SU-DHL-6 (cell line): Measurements from ENCODE around the gene DAAM1.

Experiments used
- H2AFZ ChIP-seq: fragments of 200-600 bp; sonication (generic); 2 replicates; pipeline ENCODE4 v1.6.1; 2014; ENCODE audit warnings: low read depth, mild to moderate bottlenecking, moderate library complexity, mixed read lengths, antibody characterized with exemption, low read length; ENCODE audit not compliant: severe bottlenecking
- H3F3A ChIP-seq: fragments of 200-600 bp; shearing (Covaris generic); 2 replicates; pipeline ENCODE4 v1.6.0; 2016; ENCODE audit warnings: antibody characterized with exemption, mild to moderate bottlenecking; ENCODE audit not compliant: insufficient read depth
- H3K27ac ChIP-seq: fragments of 200-600 bp; sonication (generic); 2 replicates; pipeline ENCODE4 v1.5.1; 2016; ENCODE audit warnings: low read depth, mild to moderate bottlenecking, low read length, moderate library complexity, mixed read lengths
- H3K27me3 ChIP-seq: fragments of 200-600 bp; sonication (generic), shearing (Covaris generic); 2 replicates; pipeline ENCODE4 v1.6.0; 2014; ENCODE audit warnings: mild to moderate bottlenecking, low read length
- H3K36me3 ChIP-seq: fragments of 200-600 bp; sonication (generic); 2 replicates; pipeline ENCODE4 v1.6.1; 2014; ENCODE audit warnings: mild to moderate bottlenecking, low read length, mixed read lengths
- H3K4me2 ChIP-seq: fragments of 300-600, 200-600 bp; shearing (Covaris generic), sonication (generic); 2 replicates; pipeline ENCODE4 v1.6.0; 2014; ENCODE audit warnings: low read length, low read depth, mild to moderate bottlenecking; ENCODE audit not compliant: poor library complexity, severe bottlenecking
- H3K4me3 ChIP-seq: fragments of 200-600 bp; sonication (generic); 2 replicates; pipeline ENCODE4 v1.5.1; 2014; ENCODE audit warnings: antibody characterized with exemption, low read length, mild to moderate bottlenecking, mixed read lengths; ENCODE audit not compliant: insufficient read depth, poor library complexity, severe bottlenecking
- H3K79me2 ChIP-seq: fragments of 200-600 bp; sonication (generic); 2 replicates; pipeline ENCODE4 v1.6.1; 2014; ENCODE audit warnings: mild to moderate bottlenecking, low read length, moderate library complexity; ENCODE audit not compliant: insufficient read depth
- H3K9ac ChIP-seq: fragments of 200-600 bp; sonication (generic); 2 replicates; pipeline ENCODE4 v1.7.0; 2014; ENCODE audit warnings: mild to moderate bottlenecking, low read length
- H3K9me2 ChIP-seq: fragments of 200-600 bp; sonication (generic); replicated peaks from 2 replicates; pipeline ENCODE4 v1.6.1; 2014; ENCODE audit warnings: low read length; ENCODE audit not compliant: insufficient read depth
- H3K9me3 ChIP-seq: fragments of 200-600 bp; sonication (generic); 2 replicates; pipeline ENCODE4 v1.6.1; 2014; ENCODE audit warnings: low read length, mixed read lengths; ENCODE audit not compliant: insufficient read depth
- H4K20me1 ChIP-seq: fragments of 200-600 bp; sonication (generic); 2 replicates; pipeline ENCODE4 v1.6.1; 2014; ENCODE audit warnings: low read depth, mild to moderate bottlenecking, antibody characterized with exemption, low read length, moderate library complexity, mixed read lengths
- EZH2phosphoT487 ChIP-seq: fragments of 200-600 bp; sonication (generic), shearing (Covaris generic); conservative IDR thresholded peaks from 2 replicates; pipeline ENCODE4 v1.6.1; 2018; ENCODE audit warnings: mild to moderate bottlenecking, antibody characterized with exemption, low read length, moderate library complexity, mixed read lengths
- TF ChIP-seq, protein P1 (sequence below): fragments of 200-600 bp; sonication (generic); IDR thresholded peaks from one replicate; pipeline ENCODE4 v1.5.1; 2017; ENCODE audit warnings: antibody characterized with exemption, mild to moderate bottlenecking, low read length, moderate library complexity; ENCODE audit not compliant: insufficient read depth, poor library complexity, severe bottlenecking

The DAAM1 gene

DNA sequence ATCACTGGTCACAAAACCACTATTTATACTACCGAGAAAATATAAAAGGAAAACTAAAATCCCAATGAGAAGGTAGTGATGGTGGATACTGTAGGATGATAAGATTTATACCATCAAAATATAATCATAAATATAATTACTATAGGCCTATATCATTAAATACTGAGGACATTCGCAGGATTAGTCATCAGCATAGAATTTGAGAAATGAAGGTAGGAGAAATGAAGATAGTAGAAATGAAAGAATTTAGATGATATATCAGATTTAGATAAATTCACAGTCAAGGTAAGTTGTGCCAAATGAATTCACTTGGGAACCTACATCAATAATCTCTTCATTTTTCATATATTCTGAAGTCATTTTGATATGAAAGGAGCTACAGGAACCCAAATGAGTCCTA lies 82.8 kb downstream of the DAAM1 start:
- Histone ChIP-seq H3K36me3 (peaks cover 5% of the 10 kb centered on the region; the same call in 1 of the 2 replicates), H3K9me3 (no peaks in the 10 kb centered on the region), H3K27me3 (no peaks in the 10 kb centered on the region), H4K20me1 (no peaks in the 10 kb centered on the region), H3K9me2 (no peaks in the 10 kb centered on the region), H2AFZ (no peak overlapping the region), H3K4me3 (no peak overlapping the region), H3K9ac (no peak overlapping the region), H3K4me2 (no peak overlapping the region), H3K27ac (no peak overlapping the region), H3F3A (peaks cover 10% of the 10 kb centered on the region), H3K79me2 (no peaks in the 10 kb centered on the region)
- TF ChIP-seq, protein P1, sequence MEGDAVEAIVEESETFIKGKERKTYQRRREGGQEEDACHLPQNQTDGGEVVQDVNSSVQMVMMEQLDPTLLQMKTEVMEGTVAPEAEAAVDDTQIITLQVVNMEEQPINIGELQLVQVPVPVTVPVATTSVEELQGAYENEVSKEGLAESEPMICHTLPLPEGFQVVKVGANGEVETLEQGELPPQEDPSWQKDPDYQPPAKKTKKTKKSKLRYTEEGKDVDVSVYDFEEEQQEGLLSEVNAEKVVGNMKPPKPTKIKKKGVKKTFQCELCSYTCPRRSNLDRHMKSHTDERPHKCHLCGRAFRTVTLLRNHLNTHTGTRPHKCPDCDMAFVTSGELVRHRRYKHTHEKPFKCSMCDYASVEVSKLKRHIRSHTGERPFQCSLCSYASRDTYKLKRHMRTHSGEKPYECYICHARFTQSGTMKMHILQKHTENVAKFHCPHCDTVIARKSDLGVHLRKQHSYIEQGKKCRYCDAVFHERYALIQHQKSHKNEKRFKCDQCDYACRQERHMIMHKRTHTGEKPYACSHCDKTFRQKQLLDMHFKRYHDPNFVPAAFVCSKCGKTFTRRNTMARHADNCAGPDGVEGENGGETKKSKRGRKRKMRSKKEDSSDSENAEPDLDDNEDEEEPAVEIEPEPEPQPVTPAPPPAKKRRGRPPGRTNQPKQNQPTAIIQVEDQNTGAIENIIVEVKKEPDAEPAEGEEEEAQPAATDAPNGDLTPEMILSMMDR, result no peak
- TF ChIP-seq EZH2phosphoT487, result no peak

DNA sequence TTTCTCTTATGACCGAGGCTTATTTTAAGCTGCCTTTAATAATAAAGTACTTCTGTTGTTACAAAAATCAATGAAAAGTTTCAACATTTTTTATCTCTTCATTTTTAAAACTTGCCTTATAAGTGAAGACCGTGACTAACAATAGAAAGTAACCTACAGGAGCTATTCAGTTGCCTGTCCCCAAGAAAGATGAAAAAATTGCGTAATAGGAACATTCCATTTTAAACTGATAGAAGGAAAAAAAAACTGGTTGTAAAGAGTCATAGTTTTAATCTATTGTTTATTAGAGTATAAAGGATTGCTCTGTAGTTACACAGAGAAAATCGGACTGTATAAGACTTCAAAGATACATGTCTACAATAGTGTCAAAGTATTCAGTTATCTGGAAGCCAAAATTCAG lies 83.3 kb downstream of the DAAM1 start:
- no peaks in the 10 kb centered on the region for H3K9me3 ChIP-seq
- H3K9ac ChIP-seq, result no peak overlapping the region
- H3K4me2 ChIP-seq, result no peak overlapping the region
- H3K9me2 ChIP-seq, result no peaks in the 10 kb centered on the region
- TF ChIP-seq, protein P1, result no peak
- no peak for TF ChIP-seq EZH2phosphoT487
- no peaks in the 10 kb centered on the region for H3K79me2 ChIP-seq
- no peaks in the 10 kb centered on the region for H4K20me1 ChIP-seq
- peaks cover 10% of the 10 kb centered on the region for H3F3A ChIP-seq
- no peak overlapping the region for H2AFZ ChIP-seq
- H3K4me3 ChIP-seq, result no peak overlapping the region
- no peaks in the 10 kb centered on the region for H3K27me3 ChIP-seq
- H3K27ac ChIP-seq, result no peak overlapping the region
- H3K36me3 ChIP-seq, result peaks cover 5% of the 10 kb centered on the region; the same call in 1 of the 2 replicates

DNA sequence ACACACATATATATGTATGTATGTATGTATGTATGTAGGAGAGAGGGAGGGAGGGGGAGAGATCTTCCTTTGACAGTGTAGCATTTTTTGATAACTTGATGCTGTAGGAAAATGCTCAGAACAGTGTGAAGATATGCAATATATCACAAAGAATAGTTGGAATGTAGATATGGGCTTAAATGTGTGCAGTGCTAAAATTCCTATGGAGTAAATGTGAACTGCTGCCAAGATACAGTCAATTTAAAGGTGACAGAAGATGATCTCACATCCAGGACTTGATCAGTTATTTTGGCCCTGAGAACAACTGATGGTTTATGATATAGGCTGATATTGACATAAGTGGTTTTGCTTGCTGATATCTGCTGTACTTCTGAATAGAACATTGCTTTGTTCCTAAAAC lies 84.2 kb downstream of the DAAM1 start:
- Histone ChIP-seq H3K4me2 (no peak overlapping the region), H3K79me2 (no peaks in the 10 kb centered on the region), H3K4me3 (no peak overlapping the region), H2AFZ (no peak overlapping the region), H3K9ac (no peak overlapping the region), H3K36me3 (peaks cover 5% of the 10 kb centered on the region; the same call in 1 of the 2 replicates), H4K20me1 (no peaks in the 10 kb centered on the region), H3K27me3 (no peaks in the 10 kb centered on the region), H3K9me3 (no peaks in the 10 kb centered on the region), H3F3A (peaks cover 10% of the 10 kb centered on the region), H3K27ac (no peak overlapping the region), H3K9me2 (no peaks in the 10 kb centered on the region)
- no peak for TF ChIP-seq EZH2phosphoT487
- TF ChIP-seq, protein P1, result no peak
